D721Med (cell line): Measurements from ENCODE around the gene MED15.

ENCODE experiments used
- DNase-seq: peaks from one replicate; pipeline ENCODE4 v3.0.0; 2011; ENCODE audit warnings: low spot score; ENCODE audit not compliant: insufficient read length
- FAIRE-seq: peaks from 2 replicates; lab custom pipeline; 2011; peaks lifted over from hg19 to GRCh38; lab: Jason Lieb, UNC
- CTCF ChIP-seq: IDR thresholded peaks from 2 replicates; pipeline ENCODE4 v1.5.1; 2012; ENCODE audit warnings: mild to moderate bottlenecking, control low read depth; ENCODE audit not compliant: insufficient read depth; ENCODE audit errors: missing control alignments

MED15 gene

GRCh38 chr22:20634560-20635226 lies 127.3 kb downstream of the MED15 start:
- FAIRE-seq (no peak), DNase-seq (no peak)
- no peak for TF ChIP-seq CTCF

DNA sequence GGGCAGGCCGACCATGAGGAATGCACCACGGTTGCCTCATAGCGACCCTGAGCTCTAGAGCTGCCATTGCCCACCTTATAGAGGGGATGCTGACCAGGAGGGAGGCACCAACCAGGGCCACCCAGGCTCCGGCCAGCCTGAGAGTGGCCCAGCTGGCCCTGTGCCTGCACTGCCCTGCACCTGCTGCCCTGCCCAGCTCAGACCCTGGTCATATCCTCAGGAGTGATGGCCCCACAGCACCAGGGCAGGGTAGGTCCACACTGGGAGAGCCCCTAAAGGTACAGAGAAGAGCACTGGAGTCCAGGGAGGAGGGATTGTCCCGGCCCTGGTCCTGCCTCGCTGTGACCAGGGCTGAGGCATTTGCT lies 127.8 kb downstream of the MED15 start:
- FAIRE-seq (no peak), DNase-seq (no peak)
- TF ChIP-seq CTCF: no peak

GRCh38 chr22:20636075-20636812 lies 128.8 kb downstream of the MED15 start:
- DNase-seq: no peak
- FAIRE-seq: no peak
- no peak for TF ChIP-seq CTCF

- TF ChIP-seq CTCF: no peak
- no peak for FAIRE-seq
- DNase-seq: no peak
These were observed 129.5 kb downstream of the MED15 start for GRCh38 chr22:20636945-20637344.
